GF-D8 (cell line): ENCODE measurements around the gene MAP2K7.
"Not testable (repeated sequence)": the region's sequence is repeated elsewhere in the genome, so short reads cannot be mapped to it uniquely, and the experiment has no call there.

Experiments
- DNase-seq: peaks from one replicate; lab custom pipeline; 2025; lab: John Stamatoyannopoulos, UW

Gene MAP2K7

GRCh38 chr19:7931221-7932061 is 27.8 kb downstream of the MAP2K7 start:
- no peak for DNase-seq

- no peak for DNase-seq
Observed at GRCh38 chr19:7932276-7932929, 28.7 kb downstream of the MAP2K7 start.

- DNase-seq: no peak
Observed at GRCh38 chr19:7932930-7933300, 29.2 kb downstream of the MAP2K7 start.

GRCh38 chr19:7933411-7933810 is 29.7 kb downstream of the MAP2K7 start:
- no peak for DNase-seq

GRCh38 chr19:7933828-7934725 is 30.4 kb downstream of the MAP2K7 start:
- no peak for DNase-seq

GRCh38 chr19:7934766-7935165 is 31.1 kb downstream of the MAP2K7 start:
- DNase-seq: no peak

- no peak for DNase-seq
Observed at GRCh38 chr19:7940841-7941240, 37.2 kb downstream of the MAP2K7 start.

- no peak for DNase-seq
Observed at GRCh38 chr19:7941895-7942596, 38.4 kb downstream of the MAP2K7 start.

GRCh38 chr19:7942981-7943443 is 39.3 kb downstream of the MAP2K7 start:
- no peak for DNase-seq

- DNase-seq: peak; percentile 98
Observed at GRCh38 chr19:7943444-7944176, 39.9 kb downstream of the MAP2K7 start, which contains the start of gene TIMM44. Gene TIMM44, minus strand, starts transcription at chr19:7943666. Its CDS starts 15 bp downstream, at chr19:7943651.

- DNase-seq: peak; percentile 78
Observed at GRCh38 chr19:7944177-7944761, 40.6 kb downstream of the MAP2K7 start.

- DNase-seq: no peak
Observed at GRCh38 chr19:7947939-7948338, 44.3 kb downstream of the MAP2K7 start.

GRCh38 chr19:7953060-7953459 is 49.4 kb downstream of the MAP2K7 start:
- DNase-seq: peak; percentile 10

GRCh38 chr19:7953576-7953975 is 49.9 kb downstream of the MAP2K7 start:
- DNase-seq: no peak

- DNase-seq: no peak
Observed at GRCh38 chr19:7955696-7956095, 52.0 kb downstream of the MAP2K7 start.

- no peak for DNase-seq
Observed at GRCh38 chr19:7959211-7959610, 55.5 kb downstream of the MAP2K7 start.

- DNase-seq: not testable (repeated sequence)
Observed at GRCh38 chr19:7961082-7961481, 57.4 kb downstream of the MAP2K7 start.

- no peak for DNase-seq
Observed at GRCh38 chr19:7961920-7962626, 58.4 kb downstream of the MAP2K7 start.

GRCh38 chr19:7962644-7963268 is 59.1 kb downstream of the MAP2K7 start:
- DNase-seq: no peak
